ENCODE results near the gene CHRNA4.

CHRNA4 gene

DNA sequence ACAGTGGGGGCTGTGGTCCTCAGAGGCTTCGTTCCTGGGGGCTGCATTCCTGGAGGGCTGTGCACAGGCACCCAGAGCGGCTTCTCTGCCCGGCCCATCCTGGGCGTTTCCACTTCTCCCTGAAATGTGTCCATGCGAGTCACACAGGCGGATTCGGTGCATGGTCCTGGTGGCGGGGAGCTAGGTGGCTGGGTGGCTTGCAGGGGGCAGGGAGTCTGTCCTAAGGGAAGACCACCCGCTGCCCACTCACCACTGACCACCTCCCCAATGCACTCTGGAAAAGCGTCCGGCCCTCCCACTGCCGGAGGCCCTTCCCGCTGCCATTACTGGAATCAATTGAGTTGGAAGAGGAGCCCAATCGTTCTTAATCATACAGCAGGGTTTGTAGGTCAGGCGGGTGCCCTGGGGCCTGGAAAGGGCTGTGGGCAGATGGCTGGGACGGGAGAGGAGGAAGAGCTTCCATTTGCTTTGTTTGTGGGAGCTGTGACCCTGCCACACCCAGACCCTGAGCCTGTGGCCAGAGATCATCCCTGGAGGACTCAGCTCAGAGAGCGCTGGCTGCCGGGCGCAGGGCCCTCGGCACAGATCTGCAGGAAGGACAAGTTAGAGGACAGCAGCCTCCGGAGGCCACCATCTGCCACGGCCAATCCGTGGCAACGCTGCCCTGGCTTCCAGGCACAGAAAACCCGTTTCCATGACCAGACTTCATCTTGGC is 6.4 kb downstream of the CHRNA4 start:
- no peaks in the 10 kb centered on the region for H3K36me3 ChIP-seq (ENCODE audit: insufficient read depth, low read length)
- TF ChIP-seq CTCF (IDR thresholded peaks at IDR 0.05; ENCODE audit: borderline replicate concordance, extremely low read depth, low read length, poor library complexity, severe bottlenecking): no peak
- no peak for TF ChIP-seq EZH2 (IDR thresholded peaks at IDR 0.05; ENCODE audit: borderline replicate concordance, low read depth, low read length, severe bottlenecking)
- ATAC-seq (ENCODE audit: insufficient read depth, low read depth): no peak

GRCh38 chr20:63352811-63353221 is 8.3 kb downstream of the CHRNA4 start:
- no peaks in the 10 kb centered on the region for H3K4me1 ChIP-seq (ENCODE audit: insufficient read depth, low read length)
- no peak overlapping the region for H3K27ac ChIP-seq (ENCODE audit: low read length)
- H3K9ac ChIP-seq (ENCODE audit: low read depth, low read length): no peak overlapping the region
- ATAC-seq (ENCODE audit: insufficient read depth, low read depth) (no peak), DNase-seq (no peak)
- H3K79me2 ChIP-seq (ENCODE audit: insufficient read depth, low read length): no peaks in the 10 kb centered on the region
- TF ChIP-seq EZH2 (IDR thresholded peaks at IDR 0.05; ENCODE audit: borderline replicate concordance, low read depth, low read length, severe bottlenecking): no peak
- H3K27me3 ChIP-seq (ENCODE audit: insufficient read depth, low read length, poor library complexity): no peaks in the 10 kb centered on the region
- H3K9me3 ChIP-seq (ENCODE audit: insufficient read depth, low read length, severe bottlenecking): peaks cover 3% of the 10 kb centered on the region
- H3K36me3 ChIP-seq (ENCODE audit: insufficient read depth, low read length): no peaks in the 10 kb centered on the region
- H2AFZ ChIP-seq (ENCODE audit: low read depth, low read length): no peak overlapping the region
- no peak overlapping the region for H3K4me3 ChIP-seq (ENCODE audit: low read depth in 1 of 2, low read length in 2 of 2)
- no peak overlapping the region for H3K4me2 ChIP-seq (ENCODE audit: insufficient read depth, low read length)
- H4K20me1 ChIP-seq (ENCODE audit: insufficient read depth, low read length): peaks cover 15% of the 10 kb centered on the region

More for the DNA sequence above, 6.4 kb downstream of the CHRNA4 start:
- Histone ChIP-seq H4K20me1 (ENCODE audit: insufficient read depth, low read length) (peaks cover 20% of the 10 kb centered on the region), H3K27me3 (ENCODE audit: insufficient read depth, low read length, poor library complexity) (no peaks in the 10 kb centered on the region), H3K27ac (ENCODE audit: low read length) (no peak overlapping the region), H3K4me3 (ENCODE audit: low read depth in 1 of 2, low read length in 2 of 2) (no peak overlapping the region), H3K9ac (ENCODE audit: low read depth, low read length) (no peak overlapping the region), H3K4me2 (ENCODE audit: insufficient read depth, low read length) (no peak overlapping the region), H2AFZ (ENCODE audit: low read depth, low read length) (no peak overlapping the region), H3K9me3 (ENCODE audit: insufficient read depth, low read length, severe bottlenecking) (peaks cover 3% of the 10 kb centered on the region), H3K79me2 (ENCODE audit: insufficient read depth, low read length) (no peaks in the 10 kb centered on the region), H3K4me1 (ENCODE audit: insufficient read depth, low read length) (no peaks in the 10 kb centered on the region)
- DNase-seq: no peak

DNA sequence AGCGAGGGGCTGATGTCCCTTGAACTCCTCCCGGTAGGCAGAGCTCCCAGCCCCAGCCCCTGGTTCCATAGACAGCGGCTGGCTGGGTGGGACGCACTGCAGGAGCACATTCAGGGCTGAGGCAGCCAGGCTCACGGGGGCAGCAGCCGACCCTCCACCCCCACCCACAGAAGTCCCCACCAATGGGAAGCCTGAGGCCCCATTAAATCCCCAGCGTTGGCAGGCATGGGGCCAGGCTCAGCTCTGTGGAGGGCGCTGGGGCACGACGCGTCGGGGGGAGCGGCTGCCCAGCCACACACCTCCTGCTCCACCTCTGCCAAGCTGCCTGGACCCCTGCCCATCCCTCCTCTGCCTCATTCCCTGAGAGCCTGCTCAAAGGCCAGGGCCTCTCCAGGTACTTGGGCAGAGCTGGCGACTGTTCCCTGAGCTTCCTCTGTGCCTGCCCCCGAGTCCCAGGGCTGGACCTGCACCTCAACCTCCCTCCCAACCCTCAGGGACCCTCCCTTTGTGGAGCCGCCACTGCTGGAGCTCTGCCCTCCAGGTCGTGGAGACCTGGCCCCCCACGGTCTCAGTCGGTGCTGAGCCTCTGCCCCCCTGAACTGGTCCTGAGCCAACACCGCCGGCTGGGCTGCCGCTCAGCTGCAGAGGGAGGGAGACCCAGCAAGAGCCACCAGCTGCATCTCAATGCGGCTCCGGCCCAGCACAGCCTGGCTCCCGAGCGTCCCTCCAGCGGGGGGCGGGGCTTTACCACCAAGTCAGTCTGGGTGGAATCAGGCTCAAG is 9.1 kb downstream of the CHRNA4 start:
- H3K27ac ChIP-seq (ENCODE audit: low read length): no peak overlapping the region
- no peaks in the 10 kb centered on the region for H3K36me3 ChIP-seq (ENCODE audit: insufficient read depth, low read length)
- peaks cover 11% of the 10 kb centered on the region for H4K20me1 ChIP-seq (ENCODE audit: insufficient read depth, low read length)
- H3K79me2 ChIP-seq (ENCODE audit: insufficient read depth, low read length): no peaks in the 10 kb centered on the region
- no peak overlapping the region for H3K9ac ChIP-seq (ENCODE audit: low read depth, low read length)
- H3K9me3 ChIP-seq (ENCODE audit: insufficient read depth, low read length, severe bottlenecking): peaks cover 3% of the 10 kb centered on the region
- ATAC-seq (ENCODE audit: insufficient read depth, low read depth): no peak
- no peak for DNase-seq
- no peak overlapping the region for H2AFZ ChIP-seq (ENCODE audit: low read depth, low read length)
- no peaks in the 10 kb centered on the region for H3K27me3 ChIP-seq (ENCODE audit: insufficient read depth, low read length, poor library complexity)
- TF ChIP-seq CTCF (IDR thresholded peaks at IDR 0.05; ENCODE audit: borderline replicate concordance, extremely low read depth, low read length, poor library complexity, severe bottlenecking) (no peak), EZH2 (IDR thresholded peaks at IDR 0.05; ENCODE audit: borderline replicate concordance, low read depth, low read length, severe bottlenecking) (no peak)
- no peak overlapping the region for H3K4me3 ChIP-seq (ENCODE audit: low read depth in 1 of 2, low read length in 2 of 2)
- no peaks in the 10 kb centered on the region for H3K4me1 ChIP-seq (ENCODE audit: insufficient read depth, low read length)
- no peak overlapping the region for H3K4me2 ChIP-seq (ENCODE audit: insufficient read depth, low read length)

DNA sequence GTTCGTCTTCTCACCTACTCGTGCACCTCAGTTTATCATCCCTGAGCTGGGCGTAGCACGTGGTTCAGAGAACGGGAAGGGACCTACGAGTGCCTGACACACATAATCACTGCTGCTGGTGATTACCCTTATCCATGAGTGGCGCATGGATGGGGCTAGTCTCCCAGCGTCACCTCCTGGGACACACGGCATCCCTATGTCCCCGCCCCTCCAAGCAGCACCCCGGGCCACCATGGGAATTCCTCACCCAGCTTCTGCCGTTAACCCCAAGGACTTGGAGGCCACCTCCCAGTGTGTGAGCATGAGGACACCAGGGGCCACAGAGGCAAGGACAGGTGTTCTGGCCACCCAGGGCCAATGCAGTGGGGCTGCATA is 9.8 kb downstream of the CHRNA4 start:
- Histone ChIP-seq H3K4me1 (ENCODE audit: insufficient read depth, low read length) (no peaks in the 10 kb centered on the region), H3K79me2 (ENCODE audit: insufficient read depth, low read length) (no peaks in the 10 kb centered on the region), H3K4me3 (ENCODE audit: low read depth in 1 of 2, low read length in 2 of 2) (no peak overlapping the region), H3K36me3 (ENCODE audit: insufficient read depth, low read length) (no peaks in the 10 kb centered on the region), H3K27ac (ENCODE audit: low read length) (no peak overlapping the region), H3K9me3 (ENCODE audit: insufficient read depth, low read length, severe bottlenecking) (peaks cover 3% of the 10 kb centered on the region), H3K27me3 (ENCODE audit: insufficient read depth, low read length, poor library complexity) (no peaks in the 10 kb centered on the region), H2AFZ (ENCODE audit: low read depth, low read length) (no peak overlapping the region), H3K9ac (ENCODE audit: low read depth, low read length) (no peak overlapping the region), H4K20me1 (ENCODE audit: insufficient read depth, low read length) (peaks cover 13% of the 10 kb centered on the region; the same call in 1 of the 2 replicates), H3K4me2 (ENCODE audit: insufficient read depth, low read length) (no peak overlapping the region)
- ATAC-seq (ENCODE audit: insufficient read depth, low read depth) (no peak), DNase-seq (no peak)
- TF ChIP-seq EZH2 (IDR thresholded peaks at IDR 0.05; ENCODE audit: borderline replicate concordance, low read depth, low read length, severe bottlenecking) (no peak), CTCF (IDR thresholded peaks at IDR 0.05; ENCODE audit: borderline replicate concordance, extremely low read depth, low read length, poor library complexity, severe bottlenecking) (no peak)
